Measurements from ENCODE around the gene CNN2.

The CNN2 gene

GRCh38 chr19:1084024-1084868, 57.8 kb downstream of the CNN2 start:
- FAIRE-seq = no peak

DNA sequence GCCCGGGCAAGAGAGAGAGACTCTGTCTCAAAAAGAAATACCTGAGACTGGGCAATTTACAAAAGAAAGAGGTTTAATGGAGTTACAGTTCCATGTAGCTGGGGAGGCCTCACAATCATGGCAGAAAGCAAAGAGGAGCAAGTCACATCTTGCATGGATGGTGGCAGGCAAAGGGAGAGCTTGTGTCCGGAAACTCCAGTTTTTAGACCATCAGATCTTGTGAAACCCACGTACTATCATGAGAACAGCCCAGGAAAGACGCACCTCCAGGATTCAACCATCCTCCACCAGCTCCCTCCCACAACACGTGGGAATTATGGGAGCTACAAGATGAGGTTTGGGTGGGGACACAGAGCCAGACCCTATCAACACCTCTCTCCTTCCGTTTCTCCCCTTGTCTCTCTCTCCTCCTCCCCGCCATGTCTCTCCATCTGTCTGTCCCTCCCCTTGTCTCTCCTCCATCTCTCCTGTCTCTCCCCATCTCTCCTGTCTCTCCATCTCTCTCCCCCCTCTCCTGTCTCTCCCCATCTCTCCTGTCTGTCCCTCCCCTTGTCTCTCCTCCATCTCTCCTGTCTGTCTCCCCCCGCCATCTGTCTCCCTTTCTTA, 58.7 kb downstream of the CNN2 start:
- FAIRE-seq = no peak

DNA sequence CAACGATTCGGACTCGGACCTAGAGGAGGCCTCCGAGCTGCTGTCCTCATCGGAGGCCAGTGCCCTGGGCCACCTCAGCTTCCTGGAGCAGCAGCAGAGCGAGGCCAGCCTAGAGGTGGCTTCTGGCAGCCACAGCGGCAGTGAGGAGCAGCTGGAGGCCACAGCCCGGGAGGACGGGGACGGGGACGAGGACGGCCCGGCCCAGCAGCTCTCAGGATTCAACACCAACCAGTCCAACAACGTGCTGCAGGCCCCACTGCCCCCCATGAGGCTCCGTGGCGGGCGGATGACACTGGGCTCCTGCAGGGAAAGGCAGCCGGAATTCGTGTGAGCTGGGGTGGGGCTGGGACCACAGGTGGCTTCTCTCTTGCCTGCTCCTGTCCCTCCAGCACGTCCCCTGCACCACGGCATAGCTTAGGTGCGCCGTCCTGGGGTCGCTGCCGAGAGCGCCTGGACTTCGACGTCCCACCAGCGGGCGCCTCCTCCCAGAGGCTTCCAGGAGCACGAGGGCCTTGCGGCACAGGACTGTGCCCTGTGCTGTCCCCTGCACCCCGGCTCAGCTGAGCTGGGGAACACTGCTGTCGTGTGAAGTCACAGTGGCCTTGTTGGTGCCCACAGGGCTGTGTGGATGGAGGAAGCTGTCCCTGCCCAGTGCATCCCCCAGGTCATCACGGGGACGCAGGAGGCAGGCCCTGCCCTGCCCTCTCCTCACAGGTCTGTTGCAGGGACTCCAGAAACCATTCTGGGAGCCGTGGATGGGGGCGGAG, 59.5 kb downstream of the CNN2 start:
- no peak for FAIRE-seq

DNA sequence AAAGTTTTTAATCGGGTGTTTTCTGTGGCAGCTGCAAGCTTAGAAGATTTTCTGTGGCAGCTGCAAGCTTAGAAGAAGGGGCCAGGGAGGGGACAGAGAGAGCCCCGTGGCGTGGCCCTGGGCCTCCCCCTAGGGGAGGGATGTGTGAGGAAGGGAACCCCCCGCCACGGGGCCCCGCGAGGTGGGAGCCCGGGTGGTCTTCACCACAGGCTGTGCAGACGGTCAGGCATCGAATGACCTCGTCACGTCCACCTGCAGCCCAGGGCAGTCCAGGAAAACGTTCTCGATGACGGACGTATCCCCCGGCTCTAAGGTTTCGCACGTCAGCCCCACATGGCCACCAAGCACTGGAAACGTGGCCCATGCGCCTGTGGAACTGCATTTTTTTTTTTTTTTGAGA, 60.2 kb downstream of the CNN2 start:
- no peak for FAIRE-seq

- FAIRE-seq = no peak
Measured at GRCh38 chr19:1087813-1088415, 61.5 kb downstream of the CNN2 start.

- no peak for FAIRE-seq
Measured at GRCh38 chr19:1088416-1089010, 62.1 kb downstream of the CNN2 start.

Measured in colon (tissue), 2 donors.